Esophagus muscularis mucosa (tissue), 3 donors: ENCODE measurements around the gene SIT1.

ENCODE experiments used
- CTCF ChIP-seq, 3 experiments: fragments of 200-600 bp in 2 of 3; fragments of 450-650 bp in 1 of 3; sonication (generic) in 2 of 3; IDR thresholded peaks; one replicate each; pipeline ENCODE4 v1.5.1; 2017 to 2019; ENCODE audit warnings: antibody characterized with exemption in 3 of 3, mild to moderate bottlenecking in 2 of 3, moderate library complexity in 1 of 3
- POLR2A ChIP-seq: fragments of 450-650 bp; IDR thresholded peaks from one replicate; pipeline ENCODE4 v1.6.1; 2017; ENCODE audit warnings: antibody characterized with exemption, moderate library complexity, mild to moderate bottlenecking, low read depth
- POLR2AphosphoS5 ChIP-seq, 2 donors: sonication (generic); formaldehyde crosslinking; IDR thresholded peaks; one replicate each; pipeline ENCODE4 v1.6.1; 2017; ENCODE audit warnings: antibody characterized with exemption in 2 of 2

GRCh38 chr9:35697486-35697885, 46.8 kb upstream of the SIT1 start:
- no peak for TF ChIP-seq CTCF (IDR thresholded peaks at IDR 0.05)
- TF ChIP-seq POLR2A, result no peak
- no peak for TF ChIP-seq POLR2AphosphoS5 (IDR thresholded peaks at IDR 0.05)
